GM19240 (cell line): Measurements from ENCODE around the gene POLR2I.

ENCODE experiments used
- DNase-seq: peaks from one replicate; pipeline ENCODE4 v3.0.0; 2011; ENCODE audit warnings: low spot score; ENCODE audit not compliant: insufficient read length

Gene POLR2I

GRCh38 chr19:36114721-36115452 is at the start of gene POLR2I:
TSS of gene POLR2I (minus strand) at chr19:36114875. CDS start at chr19:36114856, 19 bp downstream.
- peak; percentile 95 for DNase-seq

GRCh38 chr19:36163813-36164212 is 49.1 kb upstream of the POLR2I start:
- no peak for DNase-seq

GRCh38 chr19:36160821-36161596 is 46.3 kb upstream of the POLR2I start:
- no peak for DNase-seq

GRCh38 chr19:36153126-36153525 is 38.5 kb upstream of the POLR2I start:
- no peak for DNase-seq

GRCh38 chr19:36152352-36153091 is 37.8 kb upstream of the POLR2I start, which contains the start of gene COX7A1:
TSS of gene COX7A1 (minus strand) at chr19:36152447. CDS start at chr19:36152407, 40 bp downstream.
- no peak for DNase-seq

- DNase-seq = no peak
These were observed 37.3 kb upstream of the POLR2I start for GRCh38 chr19:36152019-36152351.

- DNase-seq = no peak
These were observed 36.7 kb upstream of the POLR2I start for GRCh38 chr19:36151144-36152018.

- DNase-seq = no peak
These were observed 35.9 kb upstream of the POLR2I start for GRCh38 chr19:36150586-36150985.

GRCh38 chr19:36149673-36150406 is 35.2 kb upstream of the POLR2I start:
- DNase-seq = no peak

GRCh38 chr19:36144624-36145023 is 29.9 kb upstream of the POLR2I start:
- no peak for DNase-seq

GRCh38 chr19:36142496-36142895 is 27.8 kb upstream of the POLR2I start:
- DNase-seq = no peak

GRCh38 chr19:36142046-36142445 is 27.4 kb upstream of the POLR2I start:
- no peak for DNase-seq

GRCh38 chr19:36141039-36141927 is 26.6 kb upstream of the POLR2I start:
- peak; percentile 89 for DNase-seq

- peak; percentile 73 for DNase-seq
These were observed 25.8 kb upstream of the POLR2I start for GRCh38 chr19:36140304-36141038.

GRCh38 chr19:36139473-36140303 is 25.0 kb upstream of the POLR2I start, which contains the start of gene CAPNS1:
TSS of gene CAPNS1 (plus strand) at chr19:36140066. CDS start at chr19:36141012, 946 bp downstream.
- peak; percentile 96 for DNase-seq

- no peak for DNase-seq
These were observed 24.4 kb upstream of the POLR2I start for GRCh38 chr19:36139120-36139472.

GRCh38 chr19:36136964-36137686 is 22.4 kb upstream of the POLR2I start:
- DNase-seq = no peak
